Spleen (tissue), 13 donors: ENCODE measurements around the gene SHC1. TPM values are rescaled to one million over a fixed set of nuclear protein-coding genes. Genes with fewer than 3 reads are reported as not detected.

Source experiments
- DNase-seq: peaks from one replicate; pipeline ENCODE4 v3.0.0-alpha.2; 2020
- H3K27ac ChIP-seq, 8 donors: fragments of 200-600 bp; sonication (generic) in 7 of 8; 1 replicate in 4 of 8; 2 replicates in 4 of 8; pipeline versions ENCODE4 v1.5.0 to v1.8.0; 2016 to 2021; ENCODE audit warnings: inconsistent platforms in 4 of 8, mild to moderate bottlenecking in 4 of 8, moderate library complexity in 1 of 8
- H3K27me3 ChIP-seq, 7 donors: fragments of 200-600 bp; sonication (generic) in 6 of 7; replicated peaks in 1 of 7; 1 replicate in 4 of 7; 2 replicates in 3 of 7; pipeline versions ENCODE4 v1.5.0 to v1.8.0; 2016 to 2021; ENCODE audit warnings: inconsistent platforms in 3 of 7, mild to moderate bottlenecking in 1 of 7
- H3K36me3 ChIP-seq, 6 donors: fragments of 200-600 bp; sonication (generic) in 5 of 6; 1 replicate in 4 of 6; 2 replicates in 2 of 6; pipeline versions ENCODE4 v1.5.0 to v1.8.0; 2016 to 2021; ENCODE audit warnings: inconsistent platforms in 2 of 6
- H3K4me1 ChIP-seq, 6 donors: fragments of 200-600 bp; sonication (generic) in 5 of 6; 1 replicate in 3 of 6; 2 replicates in 3 of 6; pipeline versions ENCODE4 v1.5.0 to v1.8.0; 2016 to 2021; ENCODE audit warnings: inconsistent platforms in 3 of 6
- H3K4me3 ChIP-seq, 8 donors: fragments of 200-600 bp; sonication (generic) in 7 of 8; 1 replicate in 4 of 8; 2 replicates in 4 of 8; pipeline versions ENCODE4 v1.5.0 to v1.8.0; 2016 to 2021; ENCODE audit warnings: inconsistent platforms in 4 of 8, mild to moderate bottlenecking in 4 of 8, moderate library complexity in 2 of 8
- H3K9me3 ChIP-seq, 8 donors: fragments of 200-600 bp; sonication (generic) in 7 of 8; 1 replicate in 4 of 8; 2 replicates in 4 of 8; pipeline versions ENCODE4 v1.5.0 to v1.8.0; 2016 to 2021; ENCODE audit warnings: inconsistent platforms in 4 of 8
- CTCF ChIP-seq, 11 experiments: fragments of 200-600 bp in 7 of 11; fragments of 450-650 bp in 4 of 11; sonication (generic) in 4 of 11; IDR thresholded peaks in 8 of 11; conservative IDR thresholded peaks in 3 of 11; 1 replicate in 7 of 11; 2 replicates in 4 of 11; pipeline versions ENCODE4 v1.4.0 to v1.8.0; 2016 to 2021; ENCODE audit warnings: antibody characterized with exemption in 11 of 11, inconsistent platforms in 4 of 11, mild to moderate bottlenecking in 1 of 11
- POLR2A ChIP-seq, 3 donors: fragments of 450-650 bp; IDR thresholded peaks; one replicate each; pipeline ENCODE4 v1.5.1; 2017; ENCODE audit warnings: antibody characterized with exemption in 3 of 3, mild to moderate bottlenecking in 1 of 3
- POLR2AphosphoS5 ChIP-seq, 3 donors: sonication (generic); formaldehyde crosslinking; IDR thresholded peaks; one replicate each; pipeline ENCODE4 v1.5.1; 2017; ENCODE audit warnings: antibody characterized with exemption in 3 of 3
- WGBS, 5 donors: extraction: QIAGEN DNeasy Blood & Tissue Kit in 3 of 5; methylation state at CpG; one replicate each; pipeline versions ENCODE4 v1.1.5 to v1.1.7; 2013 to 2018; 5-methylcytosine and 5-hydroxymethylcytosine counted together
- intact Hi-C: fragments of 100-400 bp; cut with DNase I; formaldehyde crosslinking; loops from one replicate; pipeline ENCODE4 v1.15.0; 2023; ENCODE audit warnings: low total_unique reads
- long read RNA-seq, 2 donors: transcript quantifications; one replicate each; lab custom pipeline, GENCODE V29; 2026
- polyA plus RNA-seq, 3 donors: library from polyadenylated mRNA; stranded (reverse); fragments of 200-250 nt; gene quantifications; one replicate each; pipeline ENCODE4 v1.2.1, GENCODE V29; 2013
- total RNA-seq, 7 donors: library from RNA; depleted of rRNA in 3 of 7; stranded (reverse); fragments of >200 nt in 3 of 7; fragmentation: NEBNext Ultra II Directional in 4 of 7; extraction: Animal tissue kit (Norgen Biotek cat#: 25700) in 4 of 7; gene quantifications; one replicate each; pipeline versions ENCODE4 v1.1.0 to v1.2.1, GENCODE V29; 2016 to 2021
- donor health status: healthy with polysubstance abuse.
- donor health status: DM: no; HTN: no; CAD: no; lungs with moderate emphysema.
- donor health status: DM: no; HTN: no; CAD: no.
- donor health status: Bipolar disorder and iron deficiency.
- donor health status: healthy.
- donor health status: DM: no; HTN: no; CAD: no.
- donor health status: DM: yes; HTN: yes; CAD: no.

The SHC1 gene
- 100 to 1,000 TPM in 4 of 7 donors, 10 to 100 TPM in 3; 63.4 to 133 (median 108) TPM for total RNA-seq
- polyA plus RNA-seq: 10 to 100 TPM; 36.8 to 49.8 (median 48.6) TPM
- long read RNA-seq, donor 1, transcript SHC1-210 (12 exons, 3,481 nt): major isoform, 9 of 108 reads
- long read RNA-seq, donor 1, partial matches to known transcripts: 0 of 108 reads
- long read RNA-seq, donor 1, other reads (novel, unspliced or antisense): 92 of 108 reads
- long read RNA-seq, donor 2, transcript SHC1-204 (13 exons, 3,059 nt): minor isoform, 5 of 97 reads
- long read RNA-seq, donor 2, transcript SHC1-210 (12 exons, 3,481 nt): major isoform, 6 of 97 reads
- long read RNA-seq, donor 2, partial matches to known transcripts: 0 of 97 reads
- long read RNA-seq, donor 2, other reads (novel, unspliced or antisense): 82 of 97 reads

GRCh38 chr1:154970631-154971340 lies at the start of gene SHC1:
Gene SHC1 (minus strand): TSS chr1:154970747. CDS start chr1:154970526, 221 bp downstream.
- Histone ChIP-seq H3K36me3 (peaks cover 3 to 50% (median 30%) of the 10 kb centered on the region in 6 donors), H3K4me1 (peaks cover 32 to 87% (median 72%) of the 10 kb centered on the region in 6 donors), H3K9me3 (no peaks in the 10 kb centered on the region), H3K27ac (peak within 1 kb of the TSS; percentile 88 to 100 (median 98)), H3K27me3 (no peaks in the 10 kb centered on the region), H3K4me3 (peak within 1 kb of the TSS; percentile 12 to 81 (median 32))
- 21 to 34% (median 27%) methylated on average over 15 of the region's 15 CpGs for WGBS, 5 donors
- DNase-seq: peak; percentile 92
- TF ChIP-seq CTCF (IDR thresholded peaks at IDR 0.05 in 8 of 11, conservative IDR thresholded peaks at IDR 0.05 in 3 of 11) (no peak), POLR2A (IDR thresholded peaks at IDR 0.05) (peak in 2 of 3 donors; percentile 36 to 75), POLR2AphosphoS5 (IDR thresholded peaks at IDR 0.05) (peak; percentile 84 to 95 (median 94))
- intact Hi-C loops: no loop called here

GRCh38 chr1:155019377-155020245 lies 49.1 kb upstream of the SHC1 start:
- Histone ChIP-seq H3K36me3 (peaks cover 0 to 24% (median 14%) of the 10 kb centered on the region in 6 donors), H3K27ac (peak overlapping the region in 2 of 8 donors; percentile 11 to 99), H3K9me3 (no peaks in the 10 kb centered on the region), H3K4me1 (peaks cover 22 to 61% (median 50%) of the 10 kb centered on the region in 6 donors), H3K4me3 (no peak overlapping the region), H3K27me3 (no peaks in the 10 kb centered on the region)
- TF ChIP-seq POLR2AphosphoS5 (IDR thresholded peaks at IDR 0.05): no peak
- TF ChIP-seq POLR2A (IDR thresholded peaks at IDR 0.05): no peak
- no peak for TF ChIP-seq CTCF (IDR thresholded peaks at IDR 0.05 in 8 of 11, conservative IDR thresholded peaks at IDR 0.05 in 3 of 11)
- intact Hi-C loops: no loop called here
- WGBS, 5 donors: 76 to 83% (median 77%) methylated on average over 11 of the region's 11 CpGs
- no peak for DNase-seq

GRCh38 chr1:155018617-155019348 lies 48.2 kb upstream of the SHC1 start:
- Histone ChIP-seq H3K27me3 (no peaks in the 10 kb centered on the region), H3K9me3 (no peaks in the 10 kb centered on the region), H3K4me3 (no peak overlapping the region), H3K4me1 (peaks cover 25 to 69% (median 58%) of the 10 kb centered on the region in 6 donors), H3K27ac (peak overlapping the region in 3 of 8 donors; percentile 88 to 99 (median 95)), H3K36me3 (peaks cover 0 to 32% (median 19%) of the 10 kb centered on the region in 6 donors)
- DNase-seq: no peak
- TF ChIP-seq POLR2A (IDR thresholded peaks at IDR 0.05): no peak
- no peak for TF ChIP-seq POLR2AphosphoS5 (IDR thresholded peaks at IDR 0.05)
- TF ChIP-seq CTCF (IDR thresholded peaks at IDR 0.05 in 8 of 11, conservative IDR thresholded peaks at IDR 0.05 in 3 of 11): no peak
- intact Hi-C loops: no loop called here
- 78 to 86% (median 84%) methylated on average over 8 of the region's 8 CpGs for WGBS, 5 donors
